ENCODE measurements around the gene TSPEAR.

GRCh38 chr21:44710294-44710665 is 1.1 kb downstream of the TSPEAR start:
- TF ChIP-seq CTCF (IDR thresholded peaks at IDR 0.05) (no peak), POLR2AphosphoS5 (IDR thresholded peaks at IDR 0.05) (no peak), POLR2A (IDR thresholded peaks at IDR 0.05) (no peak)

Measured in prostate gland (tissue), 2 donors.